Measurements from ENCODE around the gene DENND1A.

- TF ChIP-seq CTCF (IDR thresholded peaks at IDR 0.05), result no peak
- TF ChIP-seq RAD21 (conservative IDR thresholded peaks at IDR 0.05 in 1 of 2, IDR thresholded peaks at IDR 0.05 in 1 of 2), result no peak
- TF ChIP-seq PBX3 (IDR thresholded peaks at IDR 0.05), result no peak
- no peak for TF ChIP-seq POLR2A (IDR thresholded peaks at IDR 0.05; ENCODE audit: low read length)
- TF ChIP-seq EP300 (IDR thresholded peaks at IDR 0.05), result no peak
Observed at GRCh38 chr9:123860603-123861002, 69.3 kb downstream of the DENND1A start.
